Glutamatergic neuron (in vitro differentiated cells): ENCODE results near the gene TSPAN9. TPM values are rescaled to one million over a fixed set of nuclear protein-coding genes. Genes with fewer than 3 reads are reported as not detected.

Source experiments
- DNase-seq: peaks from one replicate; pipeline ENCODE4 v3.0.0; 2022
- H3K27ac Mint-ChIP-seq: one replicate; pipeline ENCODE4 v1.8.0; 2020; ENCODE audit warnings: mild to moderate bottlenecking, mixed read lengths, inconsistent platforms; ENCODE audit not compliant: unreplicated experiment
- H3K27me3 Mint-ChIP-seq: one replicate; pipeline ENCODE4 v1.8.0; 2020; ENCODE audit warnings: mild to moderate bottlenecking, moderate library complexity, mixed read lengths, inconsistent platforms; ENCODE audit not compliant: unreplicated experiment
- H3K36me3 Mint-ChIP-seq: one replicate; pipeline ENCODE4 v1.8.0; 2020; ENCODE audit warnings: mild to moderate bottlenecking, mixed read lengths, inconsistent platforms; ENCODE audit not compliant: unreplicated experiment
- H3K4me1 Mint-ChIP-seq: one replicate; pipeline ENCODE4 v1.8.0; 2020; ENCODE audit warnings: mild to moderate bottlenecking, low read depth, mixed read lengths, inconsistent platforms; ENCODE audit not compliant: unreplicated experiment
- H3K4me3 Mint-ChIP-seq: one replicate; pipeline ENCODE4 v1.8.0; 2020; ENCODE audit warnings: mild to moderate bottlenecking, mixed read lengths, inconsistent platforms; ENCODE audit not compliant: unreplicated experiment
- H3K9me3 Mint-ChIP-seq: one replicate; pipeline ENCODE4 v1.8.0; 2020; ENCODE audit warnings: mild to moderate bottlenecking, moderate library complexity, mixed read lengths, inconsistent platforms; ENCODE audit not compliant: unreplicated experiment
- CTCF ChIP-seq: fragments of 200-600 bp; sonication (generic); IDR thresholded peaks from one replicate; pipeline ENCODE4 v1.5.0; 2021; ENCODE audit not compliant: partially characterized antibody, unreplicated experiment
- total RNA-seq: library from RNA; stranded (reverse); fragmentation: NEBNext Ultra II Directional; extraction: Animal tissue kit (Norgen Biotek cat#: 25700); gene quantifications from one replicate; pipeline ENCODE4 v1.2.1, GENCODE V29; 2021; ENCODE audit not compliant: unreplicated experiment

The TSPAN9 gene
- total RNA-seq, 1 donor from 2014 or later, result 142 TPM

GRCh38 chr12:3273409-3273853 lies 196.3 kb downstream of the TSPAN9 start:
- Mint-ChIP-seq H3K36me3 (no peaks in the 10 kb centered on the region), H3K4me3 (no peak overlapping the region), H3K9me3 (peaks cover 5% of the 10 kb centered on the region), H3K27ac (no peak overlapping the region), H3K4me1 (peaks cover 31% of the 10 kb centered on the region), H3K27me3 (peaks cover 14% of the 10 kb centered on the region)
- no peak for DNase-seq
- TF ChIP-seq CTCF, result no peak

DNA sequence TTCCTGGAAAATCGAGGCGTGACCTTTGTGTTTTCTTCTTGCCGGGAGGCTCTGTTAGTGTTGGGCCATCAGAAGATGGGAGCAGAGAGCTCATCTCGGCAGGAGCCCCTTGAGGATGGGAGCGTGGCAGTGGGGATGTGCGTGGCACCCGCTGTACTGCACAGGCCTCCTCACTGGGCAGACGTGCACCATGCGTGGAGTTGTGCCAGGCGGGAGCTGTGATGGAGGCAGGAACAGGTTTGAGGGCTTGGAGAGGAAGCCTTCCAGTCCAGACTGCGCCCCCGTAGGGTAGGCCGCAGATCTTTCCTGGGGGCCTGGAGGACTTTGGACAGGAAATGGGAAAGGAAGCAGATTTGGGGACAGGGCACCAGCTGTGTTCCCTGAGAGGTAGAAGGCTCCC lies 197.5 kb downstream of the TSPAN9 start:
- Mint-ChIP-seq H3K27ac (no peak overlapping the region), H3K9me3 (peaks cover 15% of the 10 kb centered on the region), H3K4me3 (no peak overlapping the region), H3K4me1 (peaks cover 35% of the 10 kb centered on the region), H3K27me3 (peaks cover 16% of the 10 kb centered on the region), H3K36me3 (no peaks in the 10 kb centered on the region)
- no peak for TF ChIP-seq CTCF
- DNase-seq, result no peak

DNA sequence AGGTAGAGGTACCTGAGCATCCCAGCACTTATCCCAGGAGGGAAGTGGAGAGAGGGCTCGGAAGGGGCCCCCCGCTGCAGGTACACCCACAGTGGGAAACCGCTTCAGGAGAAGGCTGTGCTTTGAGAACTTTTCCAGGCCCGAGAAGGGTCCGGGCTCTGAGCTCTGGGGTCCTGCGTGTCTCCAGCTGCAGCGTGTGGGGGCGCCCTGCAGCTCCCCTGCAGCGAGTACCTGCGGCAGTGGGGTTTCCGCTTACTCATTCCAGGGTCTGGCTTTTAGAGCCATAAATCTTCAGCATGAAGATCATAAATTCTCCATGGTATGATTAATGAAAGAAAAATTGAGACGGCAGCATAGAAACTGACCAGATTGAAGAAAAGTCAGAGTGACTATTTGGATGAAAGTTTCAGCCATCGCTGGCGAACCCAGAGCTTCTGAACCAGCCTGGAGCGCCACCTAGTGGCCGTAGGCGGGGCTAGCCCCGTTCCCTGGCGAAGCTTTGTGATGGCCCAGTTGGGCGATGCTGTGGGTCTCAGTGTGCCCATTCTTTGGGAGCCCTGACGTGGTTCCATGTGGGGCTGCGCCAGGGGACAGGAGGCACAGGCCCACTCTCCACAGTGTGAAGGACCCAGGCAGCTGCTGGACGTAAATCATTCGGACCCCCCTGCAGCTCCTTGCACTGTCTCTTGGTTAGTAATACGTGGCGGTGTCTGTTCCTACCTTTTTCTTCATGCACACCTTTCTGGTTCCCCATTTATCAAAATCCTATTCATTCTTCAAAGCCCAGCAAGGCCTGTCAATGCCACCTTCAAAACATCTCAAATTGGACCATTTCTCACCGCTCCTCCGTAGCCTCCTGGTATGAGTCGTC lies 198.2 kb downstream of the TSPAN9 start:
- TF ChIP-seq CTCF, result peak; percentile 97
- Mint-ChIP-seq H3K27ac (peak overlapping the region; percentile 35), H3K4me3 (peak overlapping the region; percentile 37), H3K27me3 (peaks cover 16% of the 10 kb centered on the region), H3K9me3 (peaks cover 16% of the 10 kb centered on the region), H3K36me3 (no peaks in the 10 kb centered on the region), H3K4me1 (peaks cover 38% of the 10 kb centered on the region)
- DNase-seq, result peak; percentile 92

GRCh38 chr12:3276226-3276625 lies 199.0 kb downstream of the TSPAN9 start:
- Mint-ChIP-seq H3K4me3 (peak overlapping the region; percentile 37), H3K36me3 (no peaks in the 10 kb centered on the region)

More at GRCh38 chr12:3276226-3276625, 199.0 kb downstream of the TSPAN9 start:
- no peak for DNase-seq
- Mint-ChIP-seq H3K4me1 (peaks cover 38% of the 10 kb centered on the region), H3K27ac (peak overlapping the region; percentile 35), H3K27me3 (peaks cover 12% of the 10 kb centered on the region), H3K9me3 (peaks cover 14% of the 10 kb centered on the region)
- TF ChIP-seq CTCF, result no peak
